ENCODE data around the gene DISP2. TPM values are rescaled to one million over a fixed set of nuclear protein-coding genes. Genes with fewer than 3 reads are reported as not detected.

The DISP2 gene
- total RNA-seq, 1 experiment from 2014 or later = 1.3 TPM

DNA sequence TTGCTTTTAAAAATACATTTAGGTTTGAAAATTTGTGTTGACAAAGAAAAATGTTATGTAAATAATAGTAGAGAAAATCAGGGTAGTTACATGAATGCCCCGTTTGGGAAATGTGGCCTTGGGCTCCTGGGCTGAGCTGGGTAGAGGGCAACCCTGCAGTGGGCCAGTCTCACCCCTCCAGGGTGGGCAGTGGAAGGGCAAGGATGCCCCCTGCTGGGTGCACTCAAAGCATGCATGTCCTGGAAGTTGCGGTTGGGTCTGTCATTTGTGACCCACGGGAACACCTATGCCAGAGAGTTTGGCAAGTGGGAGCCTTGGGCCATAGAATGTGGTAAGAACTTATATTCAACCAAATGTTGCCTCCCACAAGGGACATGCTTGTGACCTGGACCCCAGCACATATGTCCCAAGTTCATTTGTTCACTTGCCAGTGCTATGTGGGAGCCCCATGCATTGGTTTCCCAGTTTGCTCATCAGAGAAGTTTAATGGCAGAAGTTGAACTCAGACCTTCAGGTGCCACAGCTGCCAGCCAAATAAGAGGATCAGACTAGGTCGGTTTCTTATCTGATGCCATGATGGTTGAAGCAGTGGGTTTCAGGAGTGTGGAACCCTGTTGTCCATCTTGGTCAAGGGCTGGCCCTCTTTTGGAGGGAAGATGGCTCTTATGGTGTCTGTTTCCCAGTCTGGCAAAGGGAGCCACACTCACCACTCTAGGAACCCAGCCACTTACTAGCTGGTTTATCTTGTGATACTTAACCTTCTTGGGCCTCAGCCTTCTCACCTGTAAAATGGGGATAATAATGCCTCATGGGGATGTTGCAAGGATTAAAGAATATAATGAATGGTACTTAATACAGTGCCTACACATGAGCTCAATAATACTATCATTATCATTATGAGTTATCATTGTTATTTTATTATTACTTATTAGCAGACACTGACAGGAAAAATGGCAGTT lies 47.7 kb upstream of the DISP2 start:
- Histone ChIP-seq H2AFZ (ENCODE audit: low read length) (no peak overlapping the region), H3K4me1 (ENCODE audit: insufficient read depth, low read length) (peaks cover 6% of the 10 kb centered on the region; the same call in 1 of the 2 replicates), H2BK120ac (ENCODE audit: low read depth, low read length, poor library complexity, severe bottlenecking) (no peak overlapping the region), H3K23ac (ENCODE audit: insufficient read length, low read depth, low read length) (no peak overlapping the region), H4K20me1 (ENCODE audit: control insufficient read depth, insufficient read depth, insufficient read length) (no peaks in the 10 kb centered on the region), H3K9me3 (ENCODE audit: control insufficient read depth, low read depth, low read length) (no peaks in the 10 kb centered on the region), H2BK5ac (ENCODE audit: insufficient read length, low read length) (no peak overlapping the region), H3K56ac (ENCODE audit: insufficient read length, low read depth, low read length) (no peak overlapping the region), H2AK5ac (ENCODE audit: insufficient read length, low read length) (no peak overlapping the region), H2BK20ac (ENCODE audit: low read depth, low read length, poor library complexity, severe bottlenecking) (no peak overlapping the region), H3K18ac (ENCODE audit: insufficient read length, low read depth, low read length) (no peak overlapping the region), H2BK12ac (ENCODE audit: insufficient read length, low read depth, low read length) (no peak overlapping the region), H3K14ac (ENCODE audit: insufficient read depth, low read length) (no peak overlapping the region), H4K91ac (ENCODE audit: insufficient read length, low read depth, low read length) (no peak overlapping the region), H3K27me3 (ENCODE audit: insufficient read depth, low read length) (no peaks in the 10 kb centered on the region), H3K23me2 (ENCODE audit: insufficient read length, low read depth, low read length, poor library complexity, severe bottlenecking) (no peaks in the 10 kb centered on the region), H4K5ac (ENCODE audit: insufficient read length, low read depth, low read length) (no peak overlapping the region), H3K4ac (ENCODE audit: low read depth, low read length) (no peak overlapping the region), H4K8ac (replicated peaks; ENCODE audit: insufficient read length, low read depth, low read length) (no peak overlapping the region), H3K79me1 (ENCODE audit: insufficient read depth, low read depth, low read length, poor library complexity, severe bottlenecking) (no peaks in the 10 kb centered on the region), H3K4me2 (ENCODE audit: insufficient read depth, insufficient read length, low read length) (no peak overlapping the region), H3K79me2 (ENCODE audit: insufficient read depth, low read length) (no peaks in the 10 kb centered on the region), H3T11ph (ENCODE audit: low read length) (no peak overlapping the region), H3K27ac (ENCODE audit: insufficient read length, low read depth, low read length) (no peak overlapping the region), H2BK15ac (ENCODE audit: low read depth, low read length) (no peak overlapping the region), H3K9ac (ENCODE audit: extremely low read depth, insufficient read length, low read length) (no peak overlapping the region)
- Mint-ChIP-seq H3K27me3 (ENCODE audit: low read depth) (peaks cover 54% of the 10 kb centered on the region), H3K36me3 (ENCODE audit: insufficient read depth in 1 of 3, low read depth in 3 of 3) (no peaks in the 10 kb centered on the region), H3K9me3 (no peaks in the 10 kb centered on the region; a peak in 1 of 5 replicates), H3K4me1 (peaks cover 30 to 41% of the 10 kb centered on the region in 2 experiments), H3K4me3 (peak overlapping the region in 1 of 2 experiments; percentile 55; a peak in 1 of 5 replicates), H3K27ac (no peak overlapping the region; a peak in 1 of 7 replicates)
- peak; percentile 80 for DNase-seq
- TF ChIP-seq, protein P1, sequence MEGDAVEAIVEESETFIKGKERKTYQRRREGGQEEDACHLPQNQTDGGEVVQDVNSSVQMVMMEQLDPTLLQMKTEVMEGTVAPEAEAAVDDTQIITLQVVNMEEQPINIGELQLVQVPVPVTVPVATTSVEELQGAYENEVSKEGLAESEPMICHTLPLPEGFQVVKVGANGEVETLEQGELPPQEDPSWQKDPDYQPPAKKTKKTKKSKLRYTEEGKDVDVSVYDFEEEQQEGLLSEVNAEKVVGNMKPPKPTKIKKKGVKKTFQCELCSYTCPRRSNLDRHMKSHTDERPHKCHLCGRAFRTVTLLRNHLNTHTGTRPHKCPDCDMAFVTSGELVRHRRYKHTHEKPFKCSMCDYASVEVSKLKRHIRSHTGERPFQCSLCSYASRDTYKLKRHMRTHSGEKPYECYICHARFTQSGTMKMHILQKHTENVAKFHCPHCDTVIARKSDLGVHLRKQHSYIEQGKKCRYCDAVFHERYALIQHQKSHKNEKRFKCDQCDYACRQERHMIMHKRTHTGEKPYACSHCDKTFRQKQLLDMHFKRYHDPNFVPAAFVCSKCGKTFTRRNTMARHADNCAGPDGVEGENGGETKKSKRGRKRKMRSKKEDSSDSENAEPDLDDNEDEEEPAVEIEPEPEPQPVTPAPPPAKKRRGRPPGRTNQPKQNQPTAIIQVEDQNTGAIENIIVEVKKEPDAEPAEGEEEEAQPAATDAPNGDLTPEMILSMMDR (conservative IDR thresholded peaks at IDR 0.05) = peak; percentile 90
- WGBS (ENCODE audit: extremely low coverage, insufficient read length, low lambda C conversion rate) = no CpG with 5 or more reads among the region's 4 CpGs
